ENCODE data around the gene JUNB. TPM values are rescaled to one million over a fixed set of nuclear protein-coding genes. Genes with fewer than 3 reads are reported as not detected.

Gene JUNB
- total and polyA plus RNA-seq, 10 of the 15 experiments (the other 5 are each of a cell fraction or from before 2014, with no cell fraction given) = 0.55 to 144 (median 68.3) TPM

GRCh38 chr19:12806242-12807081 lies 15.2 kb downstream of the JUNB start, which contains the start of gene RNASEH2A (continued):
- TF ChIP-seq ZBED1 (IDR thresholded peaks at IDR 0.05; ENCODE audit: borderline replicate concordance) = no peak
- TF ChIP-seq, protein P1, sequence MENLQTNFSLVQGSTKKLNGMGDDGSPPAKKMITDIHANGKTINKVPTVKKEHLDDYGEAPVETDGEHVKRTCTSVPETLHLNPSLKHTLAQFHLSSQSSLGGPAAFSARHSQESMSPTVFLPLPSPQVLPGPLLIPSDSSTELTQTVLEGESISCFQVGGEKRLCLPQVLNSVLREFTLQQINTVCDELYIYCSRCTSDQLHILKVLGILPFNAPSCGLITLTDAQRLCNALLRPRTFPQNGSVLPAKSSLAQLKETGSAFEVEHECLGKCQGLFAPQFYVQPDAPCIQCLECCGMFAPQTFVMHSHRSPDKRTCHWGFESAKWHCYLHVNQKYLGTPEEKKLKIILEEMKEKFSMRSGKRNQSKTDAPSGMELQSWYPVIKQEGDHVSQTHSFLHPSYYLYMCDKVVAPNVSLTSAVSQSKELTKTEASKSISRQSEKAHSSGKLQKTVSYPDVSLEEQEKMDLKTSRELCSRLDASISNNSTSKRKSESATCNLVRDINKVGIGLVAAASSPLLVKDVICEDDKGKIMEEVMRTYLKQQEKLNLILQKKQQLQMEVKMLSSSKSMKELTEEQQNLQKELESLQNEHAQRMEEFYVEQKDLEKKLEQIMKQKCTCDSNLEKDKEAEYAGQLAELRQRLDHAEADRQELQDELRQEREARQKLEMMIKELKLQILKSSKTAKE (IDR thresholded peaks at IDR 0.05; ENCODE audit: low read depth, poor library complexity, severe bottlenecking) = no peak
- no peak for TF ChIP-seq PML (IDR thresholded peaks at IDR 0.05; ENCODE audit: low read length)
- peak; percentile 1; the same call in 1 of the 2 replicates for TF ChIP-seq JUND (IDR thresholded peaks at IDR 0.05; ENCODE audit: low read depth, low read length)
- TF ChIP-seq, protein P2, sequence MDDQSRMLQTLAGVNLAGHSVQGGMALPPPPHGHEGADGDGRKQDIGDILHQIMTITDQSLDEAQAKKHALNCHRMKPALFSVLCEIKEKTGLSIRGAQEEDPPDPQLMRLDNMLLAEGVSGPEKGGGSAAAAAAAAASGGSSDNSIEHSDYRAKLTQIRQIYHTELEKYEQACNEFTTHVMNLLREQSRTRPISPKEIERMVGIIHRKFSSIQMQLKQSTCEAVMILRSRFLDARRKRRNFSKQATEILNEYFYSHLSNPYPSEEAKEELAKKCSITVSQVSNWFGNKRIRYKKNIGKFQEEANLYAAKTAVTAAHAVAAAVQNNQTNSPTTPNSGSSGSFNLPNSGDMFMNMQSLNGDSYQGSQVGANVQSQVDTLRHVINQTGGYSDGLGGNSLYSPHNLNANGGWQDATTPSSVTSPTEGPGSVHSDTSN (IDR thresholded peaks at IDR 0.05; ENCODE audit: insufficient replicate concordance, low read depth, low read length) = no peak
- peak; percentile 99 for TF ChIP-seq NKRF (conservative IDR thresholded peaks at IDR 0.05)
- TF ChIP-seq NRF1 (conservative IDR thresholded peaks at IDR 0.05; ENCODE audit: low read depth, low read length) = no peak
- TF ChIP-seq CHD1 (IDR thresholded peaks at IDR 0.05; ENCODE audit: low read depth, low read length) = no peak
- no peak for TF ChIP-seq ZNF217 (IDR thresholded peaks at IDR 0.05)
- TF ChIP-seq RFX5 (IDR thresholded peaks at IDR 0.05; ENCODE audit: low read depth, low read length) = no peak
- TF ChIP-seq, protein P3, sequence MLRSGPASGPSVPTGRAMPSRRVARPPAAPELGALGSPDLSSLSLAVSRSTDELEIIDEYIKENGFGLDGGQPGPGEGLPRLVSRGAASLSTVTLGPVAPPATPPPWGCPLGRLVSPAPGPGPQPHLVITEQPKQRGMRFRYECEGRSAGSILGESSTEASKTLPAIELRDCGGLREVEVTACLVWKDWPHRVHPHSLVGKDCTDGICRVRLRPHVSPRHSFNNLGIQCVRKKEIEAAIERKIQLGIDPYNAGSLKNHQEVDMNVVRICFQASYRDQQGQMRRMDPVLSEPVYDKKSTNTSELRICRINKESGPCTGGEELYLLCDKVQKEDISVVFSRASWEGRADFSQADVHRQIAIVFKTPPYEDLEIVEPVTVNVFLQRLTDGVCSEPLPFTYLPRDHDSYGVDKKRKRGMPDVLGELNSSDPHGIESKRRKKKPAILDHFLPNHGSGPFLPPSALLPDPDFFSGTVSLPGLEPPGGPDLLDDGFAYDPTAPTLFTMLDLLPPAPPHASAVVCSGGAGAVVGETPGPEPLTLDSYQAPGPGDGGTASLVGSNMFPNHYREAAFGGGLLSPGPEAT (IDR thresholded peaks at IDR 0.05; ENCODE audit: low read depth) = peak; percentile 41; the same call in 1 of the 2 replicates
- TF ChIP-seq HDAC6 (IDR thresholded peaks at IDR 0.05; ENCODE audit: unreplicated experiment) = no peak
- TF ChIP-seq HCFC1 (IDR thresholded peaks at IDR 0.05; ENCODE audit: low read length) = peak; percentile 96
- peak; percentile 95; the same call in 1 of the 2 replicates for TF ChIP-seq RB1 (IDR thresholded peaks at IDR 0.05; ENCODE audit: borderline replicate concordance)
- TF ChIP-seq, protein P4, sequence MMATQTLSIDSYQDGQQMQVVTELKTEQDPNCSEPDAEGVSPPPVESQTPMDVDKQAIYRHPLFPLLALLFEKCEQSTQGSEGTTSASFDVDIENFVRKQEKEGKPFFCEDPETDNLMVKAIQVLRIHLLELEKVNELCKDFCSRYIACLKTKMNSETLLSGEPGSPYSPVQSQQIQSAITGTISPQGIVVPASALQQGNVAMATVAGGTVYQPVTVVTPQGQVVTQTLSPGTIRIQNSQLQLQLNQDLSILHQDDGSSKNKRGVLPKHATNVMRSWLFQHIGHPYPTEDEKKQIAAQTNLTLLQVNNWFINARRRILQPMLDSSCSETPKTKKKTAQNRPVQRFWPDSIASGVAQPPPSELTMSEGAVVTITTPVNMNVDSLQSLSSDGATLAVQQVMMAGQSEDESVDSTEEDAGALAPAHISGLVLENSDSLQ (IDR thresholded peaks at IDR 0.05) = peak; percentile 81
- no peak for TF ChIP-seq RAD21 (IDR thresholded peaks at IDR 0.05; ENCODE audit: insufficient read depth, low read depth, low read length)
- no peak for TF ChIP-seq ZZZ3 (IDR thresholded peaks at IDR 0.05; ENCODE audit: control insufficient read depth, insufficient read length, low read depth)
- TF ChIP-seq RUNX3 (IDR thresholded peaks at IDR 0.05; ENCODE audit: low read length) = no peak; the same call in 1 of the 2 replicates
- no peak for TF ChIP-seq BMI1 (IDR thresholded peaks at IDR 0.05; ENCODE audit: borderline replicate concordance)
- no peak for TF ChIP-seq SUZ12 (IDR thresholded peaks at IDR 0.05; ENCODE audit: unreplicated experiment)
- peak; percentile 77 for TF ChIP-seq LARP7 (IDR thresholded peaks at IDR 0.05)
- peak; percentile 96 for TF ChIP-seq YY1 (IDR thresholded peaks at IDR 0.05; ENCODE audit: low read depth, low read length)
- no peak for TF ChIP-seq NR2C2 (IDR thresholded peaks at IDR 0.05; ENCODE audit: borderline replicate concordance, control insufficient read depth, insufficient read length, low read depth)

Data from GM12878 (cell line).